Uterus (tissue), 2 donors: ENCODE data around the gene HVCN1.

ENCODE experiments used
- POLR2A ChIP-seq, 2 donors: fragments of 450-650 bp; IDR thresholded peaks; one replicate each; pipeline ENCODE4 v1.6.1; 2016; ENCODE audit warnings: antibody characterized with exemption in 2 of 2, mild to moderate bottlenecking in 1 of 2, moderate library complexity in 1 of 2
- TF ChIP-seq, protein P1 (sequence below), 4 experiments: fragments of 200-600 bp in 2 of 4; fragments of 450-650 bp in 2 of 4; sonication (generic) in 2 of 4; IDR thresholded peaks; one replicate each; pipeline ENCODE4 v1.5.1; 2016 to 2019; ENCODE audit warnings: antibody characterized with exemption in 4 of 4, mild to moderate bottlenecking in 2 of 4, moderate library complexity in 1 of 4

DNA sequence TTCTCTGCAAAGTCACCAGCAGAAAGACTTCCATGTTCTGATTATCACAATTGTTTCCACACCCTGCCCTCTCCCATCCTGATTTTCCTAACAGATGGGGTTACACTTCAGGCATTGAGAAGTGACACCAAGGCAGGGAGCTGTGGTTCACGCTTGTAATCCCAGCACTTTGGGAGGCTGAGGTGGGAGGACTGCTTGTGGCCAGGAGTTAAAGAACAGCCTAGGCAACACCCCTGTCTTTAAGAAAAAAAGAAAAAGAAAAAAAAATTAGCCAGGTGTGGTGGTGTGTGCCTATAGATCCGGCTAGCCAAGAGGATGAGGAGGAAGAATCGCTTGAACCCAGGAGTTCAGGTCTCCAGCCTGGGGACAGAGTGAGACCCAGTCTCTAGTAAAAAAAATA, 48.6 kb upstream of the HVCN1 start:
- TF ChIP-seq POLR2A (IDR thresholded peaks at IDR 0.05): no peak
- TF ChIP-seq, protein P1, sequence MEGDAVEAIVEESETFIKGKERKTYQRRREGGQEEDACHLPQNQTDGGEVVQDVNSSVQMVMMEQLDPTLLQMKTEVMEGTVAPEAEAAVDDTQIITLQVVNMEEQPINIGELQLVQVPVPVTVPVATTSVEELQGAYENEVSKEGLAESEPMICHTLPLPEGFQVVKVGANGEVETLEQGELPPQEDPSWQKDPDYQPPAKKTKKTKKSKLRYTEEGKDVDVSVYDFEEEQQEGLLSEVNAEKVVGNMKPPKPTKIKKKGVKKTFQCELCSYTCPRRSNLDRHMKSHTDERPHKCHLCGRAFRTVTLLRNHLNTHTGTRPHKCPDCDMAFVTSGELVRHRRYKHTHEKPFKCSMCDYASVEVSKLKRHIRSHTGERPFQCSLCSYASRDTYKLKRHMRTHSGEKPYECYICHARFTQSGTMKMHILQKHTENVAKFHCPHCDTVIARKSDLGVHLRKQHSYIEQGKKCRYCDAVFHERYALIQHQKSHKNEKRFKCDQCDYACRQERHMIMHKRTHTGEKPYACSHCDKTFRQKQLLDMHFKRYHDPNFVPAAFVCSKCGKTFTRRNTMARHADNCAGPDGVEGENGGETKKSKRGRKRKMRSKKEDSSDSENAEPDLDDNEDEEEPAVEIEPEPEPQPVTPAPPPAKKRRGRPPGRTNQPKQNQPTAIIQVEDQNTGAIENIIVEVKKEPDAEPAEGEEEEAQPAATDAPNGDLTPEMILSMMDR (IDR thresholded peaks at IDR 0.05): no peak
